Epithelial cell of esophagus (primary cell): ENCODE results near the gene ACACB.

Source experiments
- DNase-seq: peaks from one replicate; pipeline ENCODE4 v3.0.0; 2010; ENCODE audit warnings: low read depth
- H3K4me3 ChIP-seq: 2 replicates; pipeline ENCODE4 v1.5.1; 2011; ENCODE audit warnings: mild to moderate bottlenecking, low read length, control low read depth
- TF ChIP-seq, protein P1 (sequence below): IDR thresholded peaks from 2 replicates; pipeline ENCODE4 v1.5.1; 2011; ENCODE audit warnings: low read depth, mild to moderate bottlenecking, low read length, control low read depth, inconsistent platforms; ENCODE audit not compliant: insufficient read depth; ENCODE audit errors: missing control alignments

The ACACB gene

DNA sequence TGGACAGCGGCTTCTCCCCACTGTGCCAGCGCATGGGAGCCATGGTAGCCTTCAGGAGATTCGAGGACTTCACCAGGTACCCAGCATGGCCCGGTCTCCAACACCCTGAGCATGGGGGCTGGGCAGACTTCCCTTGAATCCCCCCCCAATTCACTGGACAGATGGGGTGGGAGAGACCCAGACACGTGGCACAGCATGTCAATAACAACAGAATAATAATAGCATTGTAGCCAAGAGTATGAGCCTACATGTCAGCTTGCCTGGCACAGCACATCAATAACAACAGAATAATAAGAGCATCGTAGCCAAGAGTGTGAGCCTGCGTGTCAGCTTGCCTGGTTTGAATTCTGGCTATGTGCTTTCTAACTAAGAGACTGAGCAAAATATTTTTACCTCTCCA lies 116.3 kb downstream of the ACACB start:
- DNase-seq = no peak
- no peak overlapping the region for H3K4me3 ChIP-seq
- TF ChIP-seq, protein P1, sequence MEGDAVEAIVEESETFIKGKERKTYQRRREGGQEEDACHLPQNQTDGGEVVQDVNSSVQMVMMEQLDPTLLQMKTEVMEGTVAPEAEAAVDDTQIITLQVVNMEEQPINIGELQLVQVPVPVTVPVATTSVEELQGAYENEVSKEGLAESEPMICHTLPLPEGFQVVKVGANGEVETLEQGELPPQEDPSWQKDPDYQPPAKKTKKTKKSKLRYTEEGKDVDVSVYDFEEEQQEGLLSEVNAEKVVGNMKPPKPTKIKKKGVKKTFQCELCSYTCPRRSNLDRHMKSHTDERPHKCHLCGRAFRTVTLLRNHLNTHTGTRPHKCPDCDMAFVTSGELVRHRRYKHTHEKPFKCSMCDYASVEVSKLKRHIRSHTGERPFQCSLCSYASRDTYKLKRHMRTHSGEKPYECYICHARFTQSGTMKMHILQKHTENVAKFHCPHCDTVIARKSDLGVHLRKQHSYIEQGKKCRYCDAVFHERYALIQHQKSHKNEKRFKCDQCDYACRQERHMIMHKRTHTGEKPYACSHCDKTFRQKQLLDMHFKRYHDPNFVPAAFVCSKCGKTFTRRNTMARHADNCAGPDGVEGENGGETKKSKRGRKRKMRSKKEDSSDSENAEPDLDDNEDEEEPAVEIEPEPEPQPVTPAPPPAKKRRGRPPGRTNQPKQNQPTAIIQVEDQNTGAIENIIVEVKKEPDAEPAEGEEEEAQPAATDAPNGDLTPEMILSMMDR = no peak

DNA sequence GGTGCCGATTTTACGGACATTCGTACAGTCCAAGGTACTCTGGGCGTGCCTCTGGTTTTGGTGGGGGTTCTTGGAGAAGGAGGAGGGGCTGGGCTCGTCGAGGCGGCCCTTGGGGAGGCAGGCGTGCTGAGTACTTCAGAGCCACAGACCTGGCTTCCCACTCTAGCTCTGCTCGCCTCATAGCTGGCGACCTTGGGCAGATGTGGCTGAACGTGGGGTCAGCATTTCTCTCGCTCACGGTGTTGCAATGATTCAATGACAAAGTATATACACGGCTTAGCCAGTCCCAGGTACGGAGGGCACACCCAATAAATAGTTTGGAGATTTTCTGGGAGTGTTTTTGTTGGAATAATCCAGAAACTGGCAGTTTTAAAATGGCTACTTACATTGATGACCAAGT lies 117.6 kb downstream of the ACACB start:
- no peak overlapping the region for H3K4me3 ChIP-seq
- DNase-seq = no peak
- TF ChIP-seq, protein P1 = no peak

DNA sequence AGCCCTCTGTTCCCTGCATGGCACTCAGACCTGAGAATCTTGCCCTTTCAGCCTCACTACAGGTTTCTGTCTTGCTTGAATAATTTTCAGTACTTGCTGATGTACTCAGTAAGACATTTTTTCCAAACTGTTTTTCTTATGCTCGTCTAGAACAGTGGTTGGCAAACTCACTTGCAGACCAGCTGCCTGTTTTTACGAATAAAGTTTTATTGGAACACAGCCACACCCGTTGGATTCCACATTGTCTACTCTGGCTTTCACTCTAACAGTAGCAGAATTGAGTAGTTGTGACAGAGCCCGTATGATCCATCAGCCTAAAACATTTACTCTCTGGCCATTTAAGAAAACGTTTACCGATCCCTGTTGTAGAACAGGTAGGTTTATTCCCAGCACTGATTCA lies 119.9 kb downstream of the ACACB start:
- no peak for DNase-seq
- TF ChIP-seq, protein P1 = no peak
- no peak overlapping the region for H3K4me3 ChIP-seq

DNA sequence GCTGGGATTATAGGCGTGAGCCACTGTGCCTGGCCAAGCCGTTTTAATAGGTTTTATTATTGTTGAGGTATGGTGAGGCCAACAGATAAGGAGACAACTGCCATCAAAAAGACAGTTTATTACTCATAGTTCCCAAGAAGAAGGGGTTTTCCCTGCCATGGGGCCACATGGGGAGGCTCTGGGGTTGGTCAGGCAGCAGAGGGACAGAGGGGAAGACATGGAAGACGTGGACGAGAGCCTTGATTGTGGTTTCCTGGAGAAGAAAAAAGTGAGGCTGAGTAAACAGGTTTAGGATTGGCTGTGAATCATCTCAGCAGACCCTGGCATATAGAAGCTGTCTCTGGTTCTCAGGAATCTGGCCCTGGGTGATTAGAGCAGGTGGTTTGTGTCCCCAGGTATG lies 122.8 kb downstream of the ACACB start:
- TF ChIP-seq, protein P1 = no peak
- DNase-seq = no peak

DNA sequence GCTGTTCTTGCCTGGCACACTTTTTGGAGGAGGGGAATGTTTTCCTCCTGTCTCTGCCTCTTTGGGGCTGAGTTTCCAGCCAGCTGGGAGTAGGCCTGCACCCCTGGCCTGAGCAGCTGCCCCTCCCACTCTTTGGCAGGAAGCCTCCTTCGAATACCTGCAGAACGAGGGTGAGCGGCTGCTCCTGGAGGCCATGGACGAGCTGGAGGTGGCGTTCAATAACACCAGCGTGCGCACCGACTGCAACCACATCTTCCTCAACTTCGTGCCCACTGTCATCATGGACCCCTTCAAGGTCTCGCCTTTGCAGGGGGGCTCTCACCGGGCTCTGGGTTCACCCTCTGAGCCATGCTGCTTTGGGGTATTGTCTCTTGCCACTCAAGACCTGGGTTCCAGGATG lies 123.3 kb downstream of the ACACB start:
- TF ChIP-seq, protein P1 = no peak

More for the DNA sequence above, 122.8 kb downstream of the ACACB start:
- no peak overlapping the region for H3K4me3 ChIP-seq

DNA sequence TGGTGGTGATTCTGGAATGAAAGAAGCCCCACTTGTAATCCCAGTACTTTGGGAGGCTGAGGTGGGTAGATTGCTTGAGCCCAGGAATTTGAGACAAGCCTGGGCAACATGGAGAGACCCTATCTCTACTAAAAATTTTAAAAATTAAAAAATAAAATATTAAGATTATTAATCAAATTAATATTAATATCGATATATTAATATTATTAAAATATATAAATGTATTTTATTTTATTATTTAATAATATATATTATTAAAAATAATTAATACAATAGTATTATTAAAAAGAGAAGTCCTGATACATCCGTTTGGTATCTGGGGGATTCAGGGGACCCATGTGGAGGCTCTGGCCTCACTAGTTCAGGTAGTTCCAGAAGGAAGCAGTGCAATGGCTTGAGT lies 124.0 kb downstream of the ACACB start:
- H3K4me3 ChIP-seq = no peak overlapping the region
- no peak for DNase-seq
- TF ChIP-seq, protein P1 = no peak

More for the DNA sequence above, 123.3 kb downstream of the ACACB start:
- no peak for DNase-seq
- H3K4me3 ChIP-seq = no peak overlapping the region

DNA sequence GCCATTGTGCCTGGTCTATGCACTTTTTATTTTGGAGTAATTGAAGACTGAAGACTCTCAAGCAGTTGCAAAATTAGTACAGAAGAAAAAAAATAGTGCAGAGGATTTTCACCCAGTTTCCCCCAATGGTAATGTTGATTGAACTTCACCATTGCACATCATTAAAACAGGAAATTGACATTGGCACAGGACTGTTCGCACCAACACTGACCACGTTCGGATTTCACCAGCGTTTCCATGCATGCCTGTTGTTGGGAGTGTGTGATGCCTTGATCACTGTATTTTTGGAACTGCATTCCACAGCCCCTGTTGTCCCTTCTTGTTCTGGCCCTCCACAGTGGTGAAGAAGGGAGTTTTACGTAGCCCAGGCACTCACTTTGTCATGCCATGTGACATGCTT lies 125.5 kb downstream of the ACACB start:
- DNase-seq = no peak
- TF ChIP-seq, protein P1 = no peak

More for the DNA sequence above, 125.5 kb downstream of the ACACB start:
- H3K4me3 ChIP-seq = no peak overlapping the region
